HEK293 (cell line): ENCODE results near the gene RAP1B.

Source experiments
- CTCF ChIA-PET: fragments of 350-600 bp; formaldehyde crosslinking; extraction: SDS; loops from one replicate; lab custom pipeline; 2021; ENCODE audit warnings: antibody characterized with exemption; lab: Yijun Ruan, JAX
- POLR2A ChIA-PET: fragments of 300-600 bp; formaldehyde crosslinking; extraction: SDS; loops from one replicate; lab custom pipeline; 2020; ENCODE audit warnings: antibody characterized with exemption, inconsistent platforms; lab: Yijun Ruan, JAX
- H3K27ac ChIP-seq: fragments of 200-500 bp; sonication (Bioruptor generic); 2 replicates; pipeline ENCODE4 v1.5.1; 2014; ENCODE audit warnings: low read depth, low read length, control low read depth, inconsistent platforms; ENCODE audit errors: extremely low read depth
- H3K36me3 ChIP-seq, 2 experiments: fragments of 200-500 bp in 1 of 2; sonication (Bioruptor generic) in 1 of 2; 1 replicate in 1 of 2; 2 replicates in 1 of 2; pipeline ENCODE4 v1.5.1; 2014 to 2017; ENCODE audit warnings: inconsistent platforms in 2 of 2, low read length in 2 of 2; ENCODE audit not compliant: control insufficient read depth in 2 of 2, insufficient read depth in 1 of 2
- H3K4me1 ChIP-seq: fragments of 200-500 bp; sonication (Bioruptor generic); 2 replicates; pipeline ENCODE4 v1.5.1; 2014; ENCODE audit warnings: mild to moderate bottlenecking, low read length, inconsistent platforms; ENCODE audit not compliant: control insufficient read depth, insufficient read depth
- H3K4me3 ChIP-seq: 2 replicates; pipeline ENCODE4 v1.5.1; 2011; ENCODE audit warnings: low read depth, mild to moderate bottlenecking, control low read depth, low read length, moderate library complexity
- H3K9me3 ChIP-seq: fragments of 200-500 bp; sonication (Bioruptor generic); 2 replicates; pipeline ENCODE4 v1.5.1; 2014; ENCODE audit warnings: low read depth, low read length, inconsistent platforms; ENCODE audit not compliant: control insufficient read depth, insufficient read depth
- BCL11B ChIP-seq: fragments of 450-650 bp; formaldehyde crosslinking; IDR thresholded peaks from 2 replicates; pipeline ENCODE4 v1.5.1; 2016; ENCODE audit warnings: low read depth, missing biosample characterization, missing genetic modification characterization
- GFI1B ChIP-seq: fragments of 450-650 bp; formaldehyde crosslinking; IDR thresholded peaks from 2 replicates; pipeline ENCODE4 v1.5.1; 2016; ENCODE audit warnings: missing biosample characterization, missing genetic modification characterization
- OSR2 ChIP-seq: fragments of 450-650 bp; formaldehyde crosslinking; IDR thresholded peaks from 2 replicates; pipeline ENCODE4 v1.5.1; 2016; ENCODE audit warnings: missing biosample characterization, missing genetic modification characterization
- OVOL3 ChIP-seq: fragments of 450-650 bp; formaldehyde crosslinking; IDR thresholded peaks from 2 replicates; pipeline ENCODE4 v1.5.1; 2016; ENCODE audit warnings: missing biosample characterization, missing genetic modification characterization
- PRDM1 ChIP-seq: fragments of 450-650 bp; formaldehyde crosslinking; IDR thresholded peaks from 2 replicates; pipeline ENCODE4; 2016; ENCODE audit warnings: missing biosample characterization, missing genetic modification characterization
- SCRT1 ChIP-seq: fragments of 450-650 bp; formaldehyde crosslinking; IDR thresholded peaks from 2 replicates; pipeline ENCODE4 v1.5.1; 2016; ENCODE audit warnings: missing biosample characterization, missing genetic modification characterization, borderline replicate concordance
- ZBTB1 ChIP-seq: fragments of 450-650 bp; formaldehyde crosslinking; IDR thresholded peaks from 2 replicates; pipeline ENCODE4 v1.5.1; 2016; ENCODE audit warnings: missing biosample characterization, missing genetic modification characterization
- ZBTB48 ChIP-seq: fragments of 450-650 bp; formaldehyde crosslinking; IDR thresholded peaks from 2 replicates; pipeline ENCODE4 v1.5.1; 2016; ENCODE audit warnings: missing biosample characterization, missing genetic modification characterization
- ZFHX2 ChIP-seq: fragments of 450-650 bp; formaldehyde crosslinking; conservative IDR thresholded peaks from 2 replicates; pipeline ENCODE4 v1.5.1; 2016; ENCODE audit warnings: missing biosample characterization, missing genetic modification characterization
- ZFP3 ChIP-seq: fragments of 450-650 bp; formaldehyde crosslinking; IDR thresholded peaks from 2 replicates; pipeline ENCODE4 v1.5.1; 2016; ENCODE audit warnings: low read depth, missing biosample characterization, missing genetic modification characterization
- ZNF133 ChIP-seq: fragments of 450-650 bp; formaldehyde crosslinking; IDR thresholded peaks from 2 replicates; pipeline ENCODE4 v1.5.1; 2016; ENCODE audit warnings: missing biosample characterization, missing genetic modification characterization
- ZNF223 ChIP-seq: fragments of 450-650 bp; formaldehyde crosslinking; IDR thresholded peaks from 2 replicates; pipeline ENCODE4 v1.5.1; 2016; ENCODE audit warnings: missing biosample characterization, missing genetic modification characterization
- ZNF37A ChIP-seq: fragments of 450-650 bp; IDR thresholded peaks from 2 replicates; pipeline ENCODE4 v1.5.1; 2018; ENCODE audit warnings: missing biosample characterization, missing genetic modification characterization
- ZNF423 ChIP-seq: fragments of 450-650 bp; formaldehyde crosslinking; IDR thresholded peaks from 2 replicates; pipeline ENCODE4 v1.5.1; 2016; ENCODE audit warnings: missing biosample characterization, missing genetic modification characterization
- ZNF561 ChIP-seq: fragments of 450-650 bp; IDR thresholded peaks from 2 replicates; pipeline ENCODE4 v1.5.1; 2018; ENCODE audit warnings: missing biosample characterization, missing genetic modification characterization, borderline replicate concordance
- ZNF629 ChIP-seq: fragments of 450-650 bp; formaldehyde crosslinking; IDR thresholded peaks from 2 replicates; pipeline ENCODE4 v1.5.1; 2017; ENCODE audit warnings: missing biosample characterization, missing genetic modification characterization
- ZNF843 ChIP-seq: fragments of 450-650 bp; formaldehyde crosslinking; IDR thresholded peaks from 2 replicates; pipeline ENCODE4 v1.5.1; 2016; ENCODE audit warnings: missing biosample characterization, missing genetic modification characterization
- TF ChIP-seq, protein P1 (sequence below): fragments of 450-650 bp; formaldehyde crosslinking; IDR thresholded peaks from 2 replicates; pipeline ENCODE4 v1.5.1; 2017; ENCODE audit warnings: missing biosample characterization, missing genetic modification characterization
- TF ChIP-seq, protein P2 (sequence below): fragments of 450-650 bp; formaldehyde crosslinking; optimal IDR thresholded peaks from 2 replicates; pipeline ENCODE3; 2016; ENCODE audit warnings: missing biosample characterization, mild to moderate bottlenecking, missing genetic modification characterization
- TF ChIP-seq, protein P3 (sequence below): fragments of 450-650 bp; formaldehyde crosslinking; IDR thresholded peaks from 2 replicates; pipeline ENCODE4 v1.5.1; 2016; ENCODE audit warnings: missing biosample characterization, missing genetic modification characterization
- TF ChIP-seq, protein P4 (sequence below): fragments of 450-650 bp; formaldehyde crosslinking; IDR thresholded peaks from 2 replicates; pipeline ENCODE4 v1.5.1; 2016; ENCODE audit warnings: missing biosample characterization, missing genetic modification characterization, borderline replicate concordance
- TF ChIP-seq, protein P5 (sequence below): IDR thresholded peaks from 2 replicates; pipeline ENCODE4 v1.6.1; 2011; ENCODE audit warnings: mild to moderate bottlenecking, low read depth, low read length, borderline replicate concordance

RAP1B gene

DNA sequence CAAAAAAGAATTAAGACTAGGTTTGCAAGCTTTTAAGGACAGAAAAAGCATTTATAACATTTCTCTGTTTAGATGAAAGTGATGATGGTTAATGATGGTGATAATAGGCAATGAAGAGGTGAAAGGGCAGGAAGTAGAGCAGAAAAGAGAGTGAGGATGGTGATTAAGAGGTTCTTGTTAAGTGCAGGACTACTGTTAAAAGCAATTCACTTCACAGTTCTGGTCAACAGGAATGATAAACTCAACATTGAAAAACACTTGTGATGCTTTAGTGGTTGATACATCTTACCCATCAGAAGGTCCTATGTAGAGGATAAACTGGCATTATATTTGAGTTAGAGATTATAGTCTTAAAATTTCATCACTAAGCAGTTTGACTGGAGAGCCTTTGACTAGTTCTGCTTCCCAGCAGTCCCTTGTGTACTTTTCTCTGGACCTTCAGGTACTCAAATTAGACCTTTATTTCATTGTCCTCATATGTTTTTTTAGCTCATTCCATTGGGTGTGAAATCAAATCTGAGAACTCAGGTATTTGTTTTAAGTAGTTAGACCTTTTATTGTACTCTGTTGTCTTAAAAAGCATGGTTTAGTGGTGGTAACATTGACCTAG, 10.9 kb downstream of the RAP1B start (continued):
- TF ChIP-seq BCL11B (tag by site-specific recombination) (no peak), PRDM1 (tag by site-specific recombination) (peak; percentile 75), OSR2 (tag by site-specific recombination) (peak; percentile 65; the same call in 1 of the 2 replicates)
- TF ChIP-seq, protein P1, sequence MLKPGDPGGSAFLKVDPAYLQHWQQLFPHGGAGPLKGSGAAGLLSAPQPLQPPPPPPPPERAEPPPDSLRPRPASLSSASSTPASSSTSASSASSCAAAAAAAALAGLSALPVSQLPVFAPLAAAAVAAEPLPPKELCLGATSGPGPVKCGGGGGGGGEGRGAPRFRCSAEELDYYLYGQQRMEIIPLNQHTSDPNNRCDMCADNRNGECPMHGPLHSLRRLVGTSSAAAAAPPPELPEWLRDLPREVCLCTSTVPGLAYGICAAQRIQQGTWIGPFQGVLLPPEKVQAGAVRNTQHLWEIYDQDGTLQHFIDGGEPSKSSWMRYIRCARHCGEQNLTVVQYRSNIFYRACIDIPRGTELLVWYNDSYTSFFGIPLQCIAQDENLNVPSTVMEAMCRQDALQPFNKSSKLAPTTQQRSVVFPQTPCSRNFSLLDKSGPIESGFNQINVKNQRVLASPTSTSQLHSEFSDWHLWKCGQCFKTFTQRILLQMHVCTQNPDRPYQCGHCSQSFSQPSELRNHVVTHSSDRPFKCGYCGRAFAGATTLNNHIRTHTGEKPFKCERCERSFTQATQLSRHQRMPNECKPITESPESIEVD (tag by site-specific recombination), result peak; percentile 65

DNA sequence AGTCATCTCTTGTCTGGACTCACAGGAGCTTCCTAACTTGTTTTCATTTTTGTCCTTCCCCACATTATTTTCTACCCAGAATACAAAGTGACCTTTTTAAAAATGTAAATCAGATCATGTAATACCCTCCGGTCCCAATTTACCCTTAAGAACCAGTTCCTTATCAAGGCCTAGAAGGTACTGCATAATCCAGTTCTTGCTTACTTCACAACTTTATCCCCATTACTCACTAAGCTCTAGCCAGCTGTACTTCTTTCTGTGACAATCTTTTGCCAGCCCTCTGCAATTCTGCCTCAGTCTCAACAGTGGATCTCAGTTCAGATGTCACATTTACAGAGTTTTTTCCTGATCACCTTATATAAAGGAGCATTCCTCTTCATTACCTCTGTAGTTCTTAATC, 11.6 kb downstream of the RAP1B start:
- POLR2A ChIA-PET, result no interaction called here
- CTCF ChIA-PET, result no interaction called here
- H3K9me3 ChIP-seq, result no peaks in the 10 kb centered on the region

DNA sequence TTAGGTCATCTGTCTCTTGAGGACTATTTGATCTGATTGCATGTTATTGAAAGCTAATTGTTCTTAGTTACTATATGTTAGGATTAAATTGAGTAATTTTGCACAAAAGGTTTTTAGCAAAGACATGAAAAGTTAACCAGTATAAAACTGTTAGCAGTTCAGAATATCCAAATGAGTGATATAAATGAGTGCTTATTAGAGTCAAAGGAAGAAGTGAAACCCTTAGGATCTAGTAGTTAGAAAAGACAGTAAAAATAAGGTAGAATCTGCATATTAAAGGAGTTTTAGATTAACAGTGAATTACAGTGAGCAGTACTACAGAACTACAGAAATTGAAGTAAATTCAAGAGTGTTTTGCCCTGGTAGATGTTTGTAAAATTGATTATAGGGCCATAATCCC, 12.4 kb downstream of the RAP1B start:
- no peak overlapping the region for H3K27ac ChIP-seq
- peaks cover 0 to 27% of the 10 kb centered on the region in 2 experiments; a peak in 2 of 3 replicates for H3K36me3 ChIP-seq
- no peaks in the 10 kb centered on the region for H3K9me3 ChIP-seq
- TF ChIP-seq ZNF629 (tag by site-specific recombination) (no peak), ZNF423 (tag by site-specific recombination) (no peak), OSR2 (tag by site-specific recombination) (no peak), ZNF843 (tag by site-specific recombination) (no peak), ZNF223 (tag by site-specific recombination) (no peak), GFI1B (tag by site-specific recombination) (no peak), ZFP3 (tag by site-specific recombination) (no peak), ZBTB48 (no peak), ZNF133 (tag by site-specific recombination) (no peak), SCRT1 (tag by site-specific recombination) (no peak)
- TF ChIP-seq, protein P2, sequence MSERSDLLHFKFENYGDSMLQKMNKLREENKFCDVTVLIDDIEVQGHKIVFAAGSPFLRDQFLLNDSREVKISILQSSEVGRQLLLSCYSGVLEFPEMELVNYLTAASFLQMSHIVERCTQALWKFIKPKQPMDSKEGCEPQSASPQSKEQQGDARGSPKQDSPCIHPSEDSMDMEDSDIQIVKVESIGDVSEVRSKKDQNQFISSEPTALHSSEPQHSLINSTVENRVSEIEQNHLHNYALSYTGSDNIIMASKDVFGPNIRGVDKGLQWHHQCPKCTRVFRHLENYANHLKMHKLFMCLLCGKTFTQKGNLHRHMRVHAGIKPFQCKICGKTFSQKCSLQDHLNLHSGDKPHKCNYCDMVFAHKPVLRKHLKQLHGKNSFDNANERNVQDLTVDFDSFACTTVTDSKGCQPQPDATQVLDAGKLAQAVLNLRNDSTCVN (tag by site-specific recombination), result no peak
- TF ChIP-seq, protein P3, sequence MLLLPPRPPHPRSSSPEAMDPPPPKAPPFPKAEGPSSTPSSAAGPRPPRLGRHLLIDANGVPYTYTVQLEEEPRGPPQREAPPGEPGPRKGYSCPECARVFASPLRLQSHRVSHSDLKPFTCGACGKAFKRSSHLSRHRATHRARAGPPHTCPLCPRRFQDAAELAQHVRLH (tag by site-specific recombination), result no peak
- TF ChIP-seq, protein P4, sequence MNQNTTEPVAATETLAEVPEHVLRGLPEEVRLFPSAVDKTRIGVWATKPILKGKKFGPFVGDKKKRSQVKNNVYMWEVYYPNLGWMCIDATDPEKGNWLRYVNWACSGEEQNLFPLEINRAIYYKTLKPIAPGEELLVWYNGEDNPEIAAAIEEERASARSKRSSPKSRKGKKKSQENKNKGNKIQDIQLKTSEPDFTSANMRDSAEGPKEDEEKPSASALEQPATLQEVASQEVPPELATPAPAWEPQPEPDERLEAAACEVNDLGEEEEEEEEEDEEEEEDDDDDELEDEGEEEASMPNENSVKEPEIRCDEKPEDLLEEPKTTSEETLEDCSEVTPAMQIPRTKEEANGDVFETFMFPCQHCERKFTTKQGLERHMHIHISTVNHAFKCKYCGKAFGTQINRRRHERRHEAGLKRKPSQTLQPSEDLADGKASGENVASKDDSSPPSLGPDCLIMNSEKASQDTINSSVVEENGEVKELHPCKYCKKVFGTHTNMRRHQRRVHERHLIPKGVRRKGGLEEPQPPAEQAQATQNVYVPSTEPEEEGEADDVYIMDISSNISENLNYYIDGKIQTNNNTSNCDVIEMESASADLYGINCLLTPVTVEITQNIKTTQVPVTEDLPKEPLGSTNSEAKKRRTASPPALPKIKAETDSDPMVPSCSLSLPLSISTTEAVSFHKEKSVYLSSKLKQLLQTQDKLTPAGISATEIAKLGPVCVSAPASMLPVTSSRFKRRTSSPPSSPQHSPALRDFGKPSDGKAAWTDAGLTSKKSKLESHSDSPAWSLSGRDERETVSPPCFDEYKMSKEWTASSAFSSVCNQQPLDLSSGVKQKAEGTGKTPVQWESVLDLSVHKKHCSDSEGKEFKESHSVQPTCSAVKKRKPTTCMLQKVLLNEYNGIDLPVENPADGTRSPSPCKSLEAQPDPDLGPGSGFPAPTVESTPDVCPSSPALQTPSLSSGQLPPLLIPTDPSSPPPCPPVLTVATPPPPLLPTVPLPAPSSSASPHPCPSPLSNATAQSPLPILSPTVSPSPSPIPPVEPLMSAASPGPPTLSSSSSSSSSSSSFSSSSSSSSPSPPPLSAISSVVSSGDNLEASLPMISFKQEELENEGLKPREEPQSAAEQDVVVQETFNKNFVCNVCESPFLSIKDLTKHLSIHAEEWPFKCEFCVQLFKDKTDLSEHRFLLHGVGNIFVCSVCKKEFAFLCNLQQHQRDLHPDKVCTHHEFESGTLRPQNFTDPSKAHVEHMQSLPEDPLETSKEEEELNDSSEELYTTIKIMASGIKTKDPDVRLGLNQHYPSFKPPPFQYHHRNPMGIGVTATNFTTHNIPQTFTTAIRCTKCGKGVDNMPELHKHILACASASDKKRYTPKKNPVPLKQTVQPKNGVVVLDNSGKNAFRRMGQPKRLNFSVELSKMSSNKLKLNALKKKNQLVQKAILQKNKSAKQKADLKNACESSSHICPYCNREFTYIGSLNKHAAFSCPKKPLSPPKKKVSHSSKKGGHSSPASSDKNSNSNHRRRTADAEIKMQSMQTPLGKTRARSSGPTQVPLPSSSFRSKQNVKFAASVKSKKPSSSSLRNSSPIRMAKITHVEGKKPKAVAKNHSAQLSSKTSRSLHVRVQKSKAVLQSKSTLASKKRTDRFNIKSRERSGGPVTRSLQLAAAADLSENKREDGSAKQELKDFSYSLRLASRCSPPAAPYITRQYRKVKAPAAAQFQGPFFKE (tag by site-specific recombination), result no peak

More for the DNA sequence above, 11.6 kb downstream of the RAP1B start:
- H3K4me3 ChIP-seq, result no peak overlapping the region
- H3K4me1 ChIP-seq, result peaks cover 23% of the 10 kb centered on the region
- TF ChIP-seq SCRT1 (tag by site-specific recombination) (no peak), ZNF561 (no peak), ZFHX2 (tag by site-specific recombination) (no peak), OVOL3 (tag by site-specific recombination) (no peak), OSR2 (tag by site-specific recombination) (no peak), ZNF37A (tag by site-specific recombination) (no peak), ZBTB48 (no peak), ZBTB1 (tag by site-specific recombination) (no peak)
- TF ChIP-seq, protein P5, sequence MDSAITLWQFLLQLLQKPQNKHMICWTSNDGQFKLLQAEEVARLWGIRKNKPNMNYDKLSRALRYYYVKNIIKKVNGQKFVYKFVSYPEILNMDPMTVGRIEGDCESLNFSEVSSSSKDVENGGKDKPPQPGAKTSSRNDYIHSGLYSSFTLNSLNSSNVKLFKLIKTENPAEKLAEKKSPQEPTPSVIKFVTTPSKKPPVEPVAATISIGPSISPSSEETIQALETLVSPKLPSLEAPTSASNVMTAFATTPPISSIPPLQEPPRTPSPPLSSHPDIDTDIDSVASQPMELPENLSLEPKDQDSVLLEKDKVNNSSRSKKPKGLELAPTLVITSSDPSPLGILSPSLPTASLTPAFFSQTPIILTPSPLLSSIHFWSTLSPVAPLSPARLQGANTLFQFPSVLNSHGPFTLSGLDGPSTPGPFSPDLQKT, result no peak
- peaks cover 0 to 20% of the 10 kb centered on the region in 2 experiments; a peak in 2 of 3 replicates for H3K36me3 ChIP-seq
- H3K27ac ChIP-seq, result no peak overlapping the region

More for the DNA sequence above, 12.4 kb downstream of the RAP1B start:
- ChIA-PET CTCF (no interaction called here), POLR2A (no interaction called here)
- H3K4me1 ChIP-seq, result peaks cover 23% of the 10 kb centered on the region
- H3K4me3 ChIP-seq, result no peak overlapping the region
